Measurements from ENCODE around the gene PSMC1.
"Not testable (repeated sequence)": the region's sequence is repeated elsewhere in the genome, so short reads cannot be mapped to it uniquely, and the experiment has no call there.

Gene PSMC1

DNA sequence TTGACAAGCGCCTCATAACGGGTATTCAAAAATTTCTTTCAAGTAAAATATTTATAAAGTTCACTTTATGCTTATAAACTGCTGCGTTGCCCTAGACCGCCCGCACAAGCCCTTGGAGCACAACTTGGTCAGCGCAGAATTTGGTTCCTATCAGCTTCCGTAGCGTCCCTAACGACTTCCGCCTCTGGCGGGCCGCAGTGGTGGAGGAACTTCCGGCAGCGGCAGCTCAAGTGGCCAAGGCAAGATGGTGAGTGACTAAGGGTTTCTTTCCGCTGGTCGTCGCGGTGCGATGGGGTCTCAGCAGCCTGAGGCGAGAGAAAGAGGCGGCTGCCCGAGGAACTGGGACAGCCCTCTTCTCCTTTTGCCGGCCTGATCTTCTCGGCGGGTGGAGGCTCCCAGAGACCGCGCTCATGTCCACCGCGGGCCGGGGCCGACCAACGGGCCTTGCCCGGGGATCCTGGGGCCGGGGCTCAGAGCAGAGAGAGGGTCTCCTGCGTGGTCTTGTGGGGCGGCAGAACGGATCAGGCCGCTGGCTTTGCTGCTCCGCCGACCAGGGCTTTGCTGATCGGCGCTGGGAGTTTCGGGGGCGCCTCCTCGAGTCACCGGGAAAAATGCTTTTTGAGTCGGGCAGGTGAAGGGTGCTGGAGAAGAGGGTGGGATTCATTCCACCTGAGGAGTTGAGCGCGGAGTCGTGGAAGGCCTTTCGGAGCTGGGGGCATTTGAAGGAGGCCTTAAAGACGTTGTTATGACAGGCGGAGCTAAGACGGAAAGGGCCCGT lies at the start of gene PSMC1:
Gene PSMC1 (plus strand): TSS at position 200 of the 778 bp plus-strand sequence. CDS start 45 bp downstream, at position 245.
- peak; percentile 76 for DNase-seq (ENCODE audit: low read depth, low spot score)

DNA sequence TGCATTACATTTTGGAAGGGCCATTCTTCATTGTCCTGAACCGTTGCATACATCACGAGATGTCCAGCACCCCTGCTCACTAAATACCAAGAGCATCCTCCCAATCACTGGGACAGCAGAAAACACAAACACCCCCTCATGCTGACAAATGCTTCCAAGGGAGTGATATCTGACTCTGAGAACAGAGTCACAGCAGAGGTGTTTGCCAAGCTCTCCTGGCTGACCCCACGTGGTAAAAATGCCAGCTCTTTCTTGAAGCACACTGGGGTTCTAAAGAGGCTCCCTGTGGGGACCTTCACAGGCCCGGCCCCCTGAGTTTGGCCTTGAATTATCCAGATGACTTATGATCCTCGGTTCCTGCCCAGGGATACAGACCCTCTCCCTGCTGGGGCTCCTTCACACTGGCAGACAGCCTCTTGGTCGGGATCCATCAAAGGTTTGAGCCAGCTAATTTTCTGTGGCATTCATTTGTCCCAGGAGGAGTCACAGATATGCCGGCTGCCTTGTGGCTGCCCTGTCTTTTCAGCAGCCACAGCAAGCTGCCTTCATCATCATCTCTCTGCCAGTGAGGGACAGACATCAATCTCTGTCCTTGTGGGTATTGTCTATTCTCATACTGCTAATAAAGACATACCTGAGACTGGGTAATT lies 43.1 kb upstream of the PSMC1 start:
- DNase-seq (ENCODE audit: low read depth, low spot score) = no peak

DNA sequence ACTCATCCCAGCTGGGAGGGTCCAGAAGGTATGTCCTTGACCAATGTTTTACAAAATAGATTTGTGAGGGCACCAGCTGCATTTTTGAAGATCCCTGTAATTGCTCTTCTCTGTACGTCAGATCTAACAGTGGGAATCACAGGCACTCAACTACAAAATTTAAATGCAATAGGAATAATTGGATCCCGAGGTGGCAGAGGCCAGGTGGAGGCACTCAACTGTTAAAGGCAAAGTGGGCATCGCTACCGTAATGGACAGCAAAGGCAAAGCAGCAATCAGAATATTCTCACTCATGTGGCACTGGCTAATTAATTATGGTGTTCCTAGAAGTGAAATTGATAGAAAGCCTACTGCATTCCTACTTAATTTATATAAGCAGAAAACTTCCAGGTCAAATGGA lies 27.9 kb upstream of the PSMC1 start:
- DNase-seq (ENCODE audit: low read depth, low spot score) = no peak

DNA sequence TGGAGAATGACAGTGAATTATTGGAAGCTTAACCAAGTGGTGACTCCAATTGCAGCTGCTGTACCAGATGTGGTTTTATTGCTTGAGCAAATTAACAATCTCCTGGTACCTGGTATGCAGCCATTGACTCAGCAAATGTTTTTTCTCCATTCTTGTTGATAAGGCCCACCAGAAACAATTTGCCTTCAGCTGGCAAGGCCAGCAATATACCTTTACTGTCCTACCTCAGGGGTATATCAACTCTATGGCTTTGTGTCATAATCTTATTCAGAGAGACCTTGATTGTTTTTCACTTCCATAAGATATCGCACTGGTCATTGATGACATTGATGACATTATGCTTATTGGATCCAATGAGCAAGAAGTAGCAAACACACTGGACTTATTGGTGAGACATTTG lies 26.4 kb upstream of the PSMC1 start:
- DNase-seq (ENCODE audit: low read depth, low spot score) = not testable (repeated sequence)

DNA sequence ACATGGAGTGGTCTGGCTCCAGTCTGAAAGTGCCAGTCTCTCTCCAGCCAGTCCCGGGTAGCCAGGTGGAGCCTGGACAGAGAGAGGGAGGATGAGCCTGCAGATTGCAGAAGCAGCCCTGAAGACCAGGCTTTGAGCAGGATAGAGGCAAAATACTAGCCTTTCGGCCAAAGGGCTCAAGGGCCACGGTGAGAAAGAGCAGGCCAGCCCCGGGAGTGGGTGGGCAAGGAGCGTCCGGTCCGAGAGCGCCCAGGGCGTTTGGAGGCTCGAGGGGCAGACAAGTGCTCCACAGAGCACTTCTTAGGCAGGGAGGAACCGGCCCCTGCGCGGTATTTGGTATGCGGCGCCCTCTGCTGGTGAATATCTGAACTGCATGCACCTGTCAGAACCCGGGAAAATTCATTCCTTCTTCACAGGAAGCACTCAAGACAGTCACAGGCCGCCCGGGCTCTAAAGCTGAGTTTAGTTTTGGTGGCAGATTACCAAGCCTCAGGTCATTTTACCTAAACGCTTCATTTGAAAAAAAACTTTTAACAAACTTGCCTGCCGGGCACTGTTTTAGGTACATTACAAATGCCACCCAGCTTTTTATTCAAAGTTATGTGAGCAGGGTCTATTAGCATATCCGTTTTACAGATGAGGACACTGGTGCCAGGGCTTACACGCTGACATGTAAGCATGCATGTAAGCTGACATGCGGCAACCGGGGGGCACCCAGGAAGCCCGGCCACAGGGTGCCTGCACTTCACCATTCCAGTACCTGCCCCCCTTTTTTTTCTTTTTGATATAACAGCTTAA lies 21.0 kb upstream of the PSMC1 start:
- no peak for DNase-seq (ENCODE audit: low read depth, low spot score)

DNA sequence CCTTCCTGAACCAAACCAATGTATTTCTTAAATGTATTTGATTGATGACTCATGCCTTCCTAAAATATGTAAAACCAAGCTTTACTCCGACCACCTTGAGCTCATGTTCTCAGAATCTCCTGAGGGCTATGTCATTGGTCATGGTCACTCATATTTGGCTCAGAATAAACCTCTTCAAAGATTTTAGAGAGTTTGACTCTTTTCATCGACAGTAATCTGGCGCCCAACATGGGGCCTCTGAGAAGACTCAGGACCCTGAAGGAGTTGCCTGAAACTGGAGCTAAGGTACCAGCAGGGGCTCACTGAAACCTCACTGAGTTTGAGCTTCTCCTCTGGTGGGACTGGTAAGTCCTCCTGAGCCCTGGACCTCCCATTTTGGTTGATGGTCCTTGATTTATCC lies 17.2 kb upstream of the PSMC1 start:
- no peak for DNase-seq (ENCODE audit: low read depth, low spot score)

DNA sequence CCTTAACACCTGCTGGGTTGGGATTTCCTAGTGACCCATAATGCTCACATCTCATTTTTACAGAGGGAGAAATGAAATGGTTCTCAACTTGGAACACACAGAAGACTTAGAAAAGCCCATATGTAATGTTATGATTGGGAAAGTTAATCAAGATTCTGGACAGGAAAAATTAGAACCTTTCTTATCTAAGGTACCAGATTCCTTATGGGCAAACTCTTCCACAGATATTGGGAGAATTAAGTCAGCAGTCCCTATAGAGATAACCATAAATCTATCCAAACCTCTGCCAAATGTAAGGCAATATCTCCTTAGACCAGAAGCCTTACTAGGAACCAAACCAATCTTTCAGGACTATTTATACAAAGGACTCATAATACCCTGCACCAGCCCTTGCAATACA lies 13.9 kb upstream of the PSMC1 start:
- no peak for DNase-seq (ENCODE audit: low read depth, low spot score)

DNA sequence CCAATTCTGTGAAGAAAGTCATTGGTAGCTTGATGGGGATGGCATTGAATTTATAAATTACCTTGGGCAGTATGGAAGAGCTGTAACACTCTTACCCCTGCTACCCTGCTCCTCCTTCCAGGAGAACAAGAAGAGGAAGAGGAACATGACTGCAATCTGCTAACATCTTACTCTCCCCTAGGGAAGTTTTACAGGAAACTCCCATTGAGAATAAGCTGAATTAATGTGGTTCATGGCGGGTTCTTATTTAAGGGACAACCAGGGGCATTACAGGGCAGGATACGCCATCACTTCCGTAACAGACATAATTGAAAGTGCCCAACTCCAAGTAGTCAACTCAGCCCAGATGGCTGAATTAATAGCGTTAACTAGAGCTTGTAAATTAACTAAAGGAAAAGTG lies 9.4 kb upstream of the PSMC1 start:
- DNase-seq (ENCODE audit: low read depth, low spot score) = no peak

DNA sequence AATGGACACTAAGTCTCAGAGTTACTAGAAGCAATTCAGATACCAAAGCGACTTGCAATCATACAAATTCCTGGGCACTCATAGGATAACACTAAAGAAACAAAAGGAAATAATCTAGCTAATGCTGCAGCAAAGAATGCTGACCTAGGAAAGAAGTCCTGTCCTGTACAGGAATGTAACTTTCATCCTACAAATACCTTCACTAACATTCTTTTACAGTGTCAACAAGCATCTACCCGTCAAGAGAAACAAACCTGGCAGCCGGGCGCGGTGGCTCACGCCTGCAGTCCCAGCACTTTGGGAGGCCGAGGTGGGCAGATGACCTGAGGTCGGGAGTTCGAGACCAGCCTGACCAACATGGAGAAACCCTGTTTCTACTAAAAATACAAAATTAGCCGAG lies 8.9 kb upstream of the PSMC1 start:
- DNase-seq (ENCODE audit: low read depth, low spot score) = not testable (repeated sequence)

DNA sequence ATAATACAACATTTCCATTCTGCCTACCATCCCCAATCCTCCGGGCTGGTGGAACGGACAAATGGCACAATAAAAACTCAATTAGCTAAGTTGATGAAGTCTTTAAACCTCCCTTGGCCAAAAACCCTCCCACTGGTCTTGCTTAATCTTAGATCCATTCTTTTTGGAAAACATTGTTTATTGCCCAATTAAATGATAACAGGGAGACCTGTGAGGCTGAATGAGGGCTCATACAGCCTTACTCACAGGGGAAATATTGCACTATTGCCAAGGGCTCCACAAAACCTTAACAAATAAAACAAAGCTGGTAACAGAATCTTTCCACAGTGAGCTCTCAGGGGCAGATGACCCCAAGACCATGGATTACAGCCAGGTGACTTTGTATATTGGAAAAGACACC lies 7.8 kb upstream of the PSMC1 start:
- DNase-seq (ENCODE audit: low read depth, low spot score) = no peak

DNA sequence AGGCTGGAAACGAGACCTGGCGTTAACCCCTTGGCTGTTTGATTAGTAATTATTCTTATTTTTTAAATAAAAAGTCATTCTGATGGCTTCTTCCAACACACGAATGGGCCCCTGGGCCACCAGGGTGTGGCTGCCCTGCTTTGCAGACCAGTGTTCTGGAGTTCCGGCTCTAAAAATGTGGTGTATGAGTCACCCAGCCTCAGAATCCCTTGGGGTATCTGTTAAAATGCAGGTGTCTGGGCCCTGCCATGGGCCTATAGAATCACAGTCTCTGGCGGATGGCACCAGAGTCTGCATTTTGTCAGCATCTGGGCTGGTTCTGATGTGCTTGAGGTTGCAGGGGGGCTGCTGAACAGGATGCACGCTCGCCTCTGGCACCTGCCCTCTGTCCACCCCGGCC lies 2.5 kb upstream of the PSMC1 start:
- DNase-seq (ENCODE audit: low read depth, low spot score) = no peak

DNA sequence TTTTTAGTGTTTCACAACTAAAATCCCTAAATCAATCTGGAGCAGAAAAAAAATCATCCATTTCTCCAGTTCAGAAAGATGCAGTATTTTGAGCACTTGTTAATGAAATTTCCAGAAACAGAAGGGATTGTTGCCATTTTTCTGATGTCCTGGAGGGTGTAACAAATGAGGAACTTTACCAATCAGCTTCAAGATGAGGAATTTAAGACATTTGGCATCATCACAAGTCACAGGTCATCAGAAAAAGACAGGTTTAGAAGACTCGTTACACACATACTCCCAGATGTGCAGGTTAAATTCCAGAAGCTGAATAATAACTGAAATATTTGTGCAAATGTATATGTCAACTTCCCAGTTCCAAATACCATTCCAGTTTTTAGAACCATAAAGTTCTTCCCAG lies 482 bp upstream of the PSMC1 start:
- no peak for DNase-seq (ENCODE audit: low read depth, low spot score)

DNA sequence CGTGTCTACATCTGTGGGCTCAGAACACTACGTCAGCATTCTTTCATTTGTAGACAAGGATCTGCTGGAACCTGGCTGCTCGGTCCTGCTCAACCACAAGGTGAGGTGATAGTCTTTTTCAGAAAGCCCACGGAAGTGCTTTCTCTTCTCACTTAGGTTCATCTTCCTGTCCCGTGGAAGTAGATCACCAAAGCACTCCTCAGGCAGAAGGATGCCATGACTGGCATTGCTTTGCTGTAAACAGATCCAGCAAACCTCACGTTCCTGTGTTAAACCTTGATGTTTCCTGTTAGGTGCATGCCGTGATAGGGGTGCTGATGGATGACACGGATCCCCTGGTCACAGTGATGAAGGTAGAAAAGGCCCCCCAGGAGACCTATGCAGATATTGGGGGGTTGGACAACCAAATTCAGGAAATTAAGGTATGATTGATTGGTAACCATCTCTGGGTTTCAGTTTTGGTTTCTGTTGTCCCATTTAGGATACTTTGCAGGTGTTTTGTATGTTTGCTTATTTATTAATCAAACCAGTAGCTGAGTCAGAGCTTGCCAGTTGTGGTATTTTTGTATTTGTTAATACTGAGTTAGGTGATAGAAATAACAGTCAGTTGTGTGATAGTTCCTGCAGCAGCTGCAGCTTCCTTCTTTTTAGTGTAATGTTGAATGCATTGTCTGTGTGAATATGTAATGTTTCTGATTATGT lies 7.5 kb downstream of the PSMC1 start:
- DNase-seq (ENCODE audit: low read depth, low spot score) = no peak

DNA sequence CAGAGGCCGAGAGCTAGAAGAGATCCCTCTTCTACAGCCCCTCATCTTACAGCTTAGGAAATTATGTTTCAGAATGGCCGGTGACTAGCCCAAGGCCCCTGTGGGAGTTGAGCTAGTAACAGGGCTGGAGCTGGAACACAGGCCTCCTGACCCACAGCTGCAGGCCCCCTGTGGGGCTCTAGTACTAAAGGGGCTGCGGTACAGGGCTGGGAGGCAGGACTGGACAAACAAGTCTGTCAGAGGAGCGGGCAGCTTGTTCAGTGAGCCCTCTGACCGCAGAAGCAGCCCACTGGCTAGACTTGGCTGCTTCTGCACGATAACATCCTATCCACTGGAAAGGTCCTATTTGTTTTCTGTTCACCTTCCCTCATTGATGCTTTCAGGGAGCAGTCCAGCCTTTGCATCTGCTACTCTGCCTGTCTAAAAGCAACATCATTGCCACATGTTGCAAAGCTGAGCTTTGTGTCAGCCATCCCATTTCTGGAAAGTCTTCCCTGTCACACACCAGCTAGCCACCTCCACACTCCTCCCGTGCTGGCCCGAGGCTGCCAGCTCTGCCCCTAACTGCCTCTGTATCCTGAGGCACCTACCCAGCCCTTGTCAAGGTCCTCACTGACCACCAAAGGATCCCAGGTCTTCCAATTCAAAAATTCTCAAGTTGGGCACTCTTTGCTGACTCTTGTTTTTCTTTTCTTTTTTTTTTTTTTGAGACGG lies 10.2 kb downstream of the PSMC1 start:
- DNase-seq (ENCODE audit: low read depth, low spot score) = no peak

DNA sequence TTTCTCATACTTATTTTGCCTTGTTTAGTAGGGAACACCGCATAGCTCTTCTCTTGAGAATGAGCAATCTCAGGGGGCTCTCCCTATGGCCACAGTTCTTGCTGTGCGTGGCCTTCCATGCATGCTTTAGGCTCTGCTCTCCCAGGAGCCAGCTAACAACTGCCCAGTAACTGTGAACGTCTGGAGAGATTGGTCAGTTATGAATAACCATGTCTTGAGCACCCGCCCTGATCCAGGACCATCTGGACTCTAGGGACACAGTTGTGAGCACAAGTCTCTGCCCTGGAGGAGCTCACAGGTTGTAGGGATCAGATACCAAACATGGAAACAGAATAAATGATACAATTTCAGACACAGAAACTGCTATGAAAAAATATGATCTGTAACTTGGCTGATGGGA lies 12.1 kb downstream of the PSMC1 start:
- DNase-seq (ENCODE audit: low read depth, low spot score) = no peak

DNA sequence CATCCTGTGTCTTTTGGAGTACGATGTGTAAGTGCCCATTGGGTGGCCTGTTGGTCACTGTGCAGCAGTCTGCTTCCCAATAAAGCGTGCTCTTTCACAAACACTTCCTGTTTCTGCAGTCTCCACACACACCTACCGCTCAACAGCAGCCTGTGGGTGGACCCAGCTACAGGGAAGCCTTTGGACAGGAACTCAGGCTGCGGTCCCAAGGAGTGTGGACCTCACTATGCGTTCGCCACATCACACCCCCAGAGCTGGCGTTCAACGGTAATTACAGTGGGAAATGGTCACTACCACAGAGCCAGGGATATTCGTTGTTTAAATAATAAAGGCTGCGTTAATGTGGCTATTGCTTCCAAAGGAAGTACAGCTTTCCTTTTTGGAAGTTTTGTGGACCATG lies 16.2 kb downstream of the PSMC1 start:
- no peak for DNase-seq (ENCODE audit: low read depth, low spot score)

DNA sequence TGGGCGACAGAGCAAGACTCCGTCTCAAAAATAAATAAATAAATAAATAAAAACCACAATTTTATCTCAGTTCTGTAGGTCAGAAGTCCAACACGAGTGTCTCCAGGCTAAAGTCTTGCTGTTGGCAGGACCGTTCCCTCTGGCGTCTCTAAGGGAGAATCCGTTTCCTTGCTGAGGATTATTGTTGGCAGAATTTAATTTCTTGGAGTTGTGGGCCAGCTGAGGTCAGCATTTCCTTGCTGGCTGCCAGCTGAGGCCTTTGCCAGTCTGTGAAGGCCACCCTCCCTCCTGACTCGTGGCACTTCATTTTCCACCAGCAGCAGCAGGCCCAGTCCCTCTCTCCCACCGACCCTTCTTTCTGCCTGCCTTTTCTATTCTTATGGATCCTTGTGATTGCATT lies 17.2 kb downstream of the PSMC1 start:
- no peak for DNase-seq (ENCODE audit: low read depth, low spot score)

DNA sequence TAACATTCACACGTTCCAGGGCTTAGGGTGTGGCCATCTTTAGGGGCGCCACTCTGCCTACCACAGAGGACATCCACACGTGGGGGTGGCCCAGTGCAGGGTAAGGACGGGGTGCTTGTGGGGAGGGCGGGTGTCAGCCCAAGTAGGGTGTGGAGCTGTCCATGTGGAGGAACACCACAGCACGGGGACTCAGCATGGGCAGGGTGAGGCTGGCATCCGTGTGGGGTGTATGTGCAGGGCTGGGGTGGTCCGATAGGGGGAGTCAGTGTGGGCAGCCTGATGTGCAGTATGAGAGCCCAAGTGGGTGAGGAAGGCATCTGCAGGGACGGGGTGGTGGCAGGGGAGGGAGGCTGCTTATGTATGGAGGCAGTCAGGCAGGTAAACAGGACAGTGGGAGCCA lies 17.7 kb downstream of the PSMC1 start:
- no peak for DNase-seq (ENCODE audit: low read depth, low spot score)

DNA sequence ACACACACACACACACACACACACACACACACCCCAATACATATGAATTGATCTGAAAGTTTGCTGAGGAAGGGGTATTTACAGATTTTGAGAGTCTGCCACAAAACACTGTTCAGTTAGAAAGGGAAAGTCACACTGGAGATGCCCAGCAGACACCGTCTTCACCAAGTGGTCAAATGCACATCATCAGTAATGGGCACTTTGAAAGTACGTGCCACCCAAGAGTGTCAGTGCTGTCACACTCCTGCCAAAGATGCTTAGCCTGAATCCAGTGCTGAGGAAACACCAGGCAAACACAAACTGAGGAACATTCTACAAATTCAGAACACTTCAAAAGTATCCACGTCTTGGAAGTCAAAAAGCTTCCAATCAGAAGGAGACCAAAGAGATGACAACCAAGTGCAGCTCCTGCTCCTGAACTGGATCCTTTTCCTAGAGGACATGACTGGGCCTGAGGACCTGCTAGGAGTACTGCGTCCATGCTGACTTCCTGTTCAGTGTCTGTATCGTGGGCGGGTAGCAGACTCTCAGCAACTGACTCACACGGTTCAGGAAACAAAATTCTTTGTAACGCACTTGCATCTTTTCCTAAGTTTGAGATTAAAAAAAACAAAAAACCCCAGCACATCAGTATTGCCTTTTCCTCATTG lies 18.6 kb downstream of the PSMC1 start:
- DNase-seq (ENCODE audit: low read depth, low spot score) = no peak

DNA sequence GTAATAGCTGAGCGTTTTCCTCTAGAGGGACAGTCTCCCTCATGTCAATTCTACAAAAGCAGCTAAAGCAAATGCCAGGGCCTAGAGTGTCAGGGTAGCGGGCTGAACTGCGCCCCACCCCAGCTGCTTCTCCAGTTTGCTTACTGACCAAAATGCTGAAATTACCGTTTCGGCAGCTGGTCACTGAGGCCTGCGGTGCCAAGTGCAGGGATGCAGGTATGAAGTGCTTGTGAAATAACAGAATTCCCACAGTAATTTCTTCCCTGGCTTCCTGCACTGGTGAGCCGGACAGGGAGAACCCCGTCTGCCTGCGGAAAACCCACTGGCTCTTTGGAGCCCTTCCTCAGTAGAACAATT lies 19.1 kb downstream of the PSMC1 start:
- DNase-seq (ENCODE audit: low read depth, low spot score) = no peak

DNA sequence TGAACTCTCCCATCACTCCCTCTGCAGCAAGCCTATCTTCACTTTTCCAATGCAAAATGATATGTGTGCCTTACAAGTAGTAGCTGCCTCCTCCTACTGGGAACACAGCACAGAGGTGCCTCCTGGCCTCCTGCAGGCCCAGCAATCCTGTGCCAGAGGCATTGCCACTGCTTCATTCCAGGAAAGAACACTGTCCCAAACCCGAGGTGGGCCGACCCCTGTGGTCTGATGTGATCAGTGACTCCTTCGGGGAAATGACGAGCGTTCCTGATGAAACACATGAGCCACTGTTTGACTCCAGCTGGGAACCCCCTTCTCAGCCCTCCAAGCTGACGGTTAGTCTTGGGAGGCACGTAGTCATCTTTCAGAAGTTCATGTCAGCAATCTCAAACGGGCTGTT lies 19.5 kb downstream of the PSMC1 start:
- peak; percentile 71 for DNase-seq (ENCODE audit: low read depth, low spot score)

Data from brain pericyte (primary cell).